SIG-M5 treated with dmso at 0.1 percent for 504 hours (cell line): ENCODE results near the gene SESN1.
A peak's percentile ranks its signal among the peaks of the same experiment; 100 is the strongest.
"Not testable (repeated sequence)": the region's sequence is repeated elsewhere in the genome, so short reads cannot be mapped to it uniquely, and the experiment has no call there.

Experiments
- DNase-seq: peaks from one replicate; lab custom pipeline; 2025; ENCODE audit not compliant: unreplicated experiment; lab: John Stamatoyannopoulos, UW

SESN1 gene

GRCh38 chr6:109095036-109095834, 589 bp upstream of the SESN1 start, which contains the start of gene CEP57L1:
CEP57L1 (plus strand) TSS chr6:109095507; CDS start chr6:109145222, 49,715 bp downstream.
- peak; percentile 93 for DNase-seq

DNA sequence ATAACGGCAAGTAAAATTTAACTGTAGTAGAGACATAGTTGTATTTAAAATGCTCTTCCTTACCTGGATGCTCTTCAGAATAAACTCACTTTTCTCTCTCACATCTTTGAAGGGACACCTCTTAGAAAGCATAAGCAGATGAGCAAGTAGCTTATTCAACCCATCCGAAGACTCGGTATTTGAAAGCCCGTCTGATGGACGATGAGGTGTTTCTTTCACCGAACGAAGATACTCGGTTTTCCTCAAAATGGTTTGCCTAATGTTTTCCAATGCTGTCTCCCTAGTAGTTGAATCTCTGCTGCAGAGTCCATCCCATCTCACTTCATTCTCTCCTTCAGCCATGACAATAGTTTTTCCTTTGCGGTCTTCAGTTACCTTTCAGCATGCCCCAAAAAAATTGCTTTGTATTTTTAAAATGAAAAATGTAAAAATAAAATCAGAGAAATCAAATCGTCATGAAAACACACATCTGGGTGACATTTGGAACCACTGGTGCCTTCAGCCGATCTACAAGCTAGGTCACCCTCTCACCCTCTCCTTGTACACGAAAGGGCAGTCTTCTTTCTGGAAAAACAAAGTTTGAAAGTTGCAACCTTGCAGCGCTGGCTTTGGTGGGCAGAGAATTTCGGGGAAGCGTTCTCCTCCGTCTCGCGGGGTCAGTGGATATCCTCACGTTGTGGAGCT, 772 bp downstream of the SESN1 start:
- no peak for DNase-seq

- DNase-seq, result no peak
Observed at GRCh38 chr6:109092074-109092473, 2.6 kb downstream of the SESN1 start.

DNA sequence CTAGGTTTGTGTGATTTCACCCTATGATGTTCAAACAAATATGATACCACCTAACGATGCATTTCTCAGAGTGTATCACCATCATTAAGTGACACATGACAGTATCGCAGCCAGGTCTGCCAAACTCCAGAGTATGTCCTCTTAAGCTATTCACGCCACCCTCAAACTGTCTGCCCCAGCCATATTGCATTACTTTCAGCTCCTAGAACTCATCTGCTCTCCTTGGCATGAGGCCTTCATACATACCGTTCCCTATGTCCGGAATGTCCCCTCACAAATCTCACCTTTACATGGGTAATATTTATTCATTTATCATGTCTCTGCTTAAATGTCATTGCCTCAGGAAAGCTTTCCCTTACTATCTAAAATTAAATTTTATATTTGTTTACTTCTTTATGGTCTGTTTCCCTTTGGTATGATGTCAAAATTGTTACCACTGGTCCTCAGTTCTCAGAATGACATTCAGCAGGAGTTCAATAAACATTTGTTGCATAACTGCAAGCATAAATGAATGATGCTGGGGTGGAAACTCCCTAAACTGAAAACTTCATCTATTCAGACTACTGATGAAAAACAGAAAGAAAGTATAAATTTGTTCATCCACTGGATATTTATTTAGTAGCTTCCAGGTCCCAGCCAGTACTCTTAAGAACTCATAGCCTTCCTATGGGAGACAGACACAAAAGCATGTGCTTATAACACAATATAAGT, 3.2 kb downstream of the SESN1 start:
- no peak for DNase-seq

GRCh38 chr6:109088995-109089394, 5.7 kb downstream of the SESN1 start:
- no peak for DNase-seq

DNA sequence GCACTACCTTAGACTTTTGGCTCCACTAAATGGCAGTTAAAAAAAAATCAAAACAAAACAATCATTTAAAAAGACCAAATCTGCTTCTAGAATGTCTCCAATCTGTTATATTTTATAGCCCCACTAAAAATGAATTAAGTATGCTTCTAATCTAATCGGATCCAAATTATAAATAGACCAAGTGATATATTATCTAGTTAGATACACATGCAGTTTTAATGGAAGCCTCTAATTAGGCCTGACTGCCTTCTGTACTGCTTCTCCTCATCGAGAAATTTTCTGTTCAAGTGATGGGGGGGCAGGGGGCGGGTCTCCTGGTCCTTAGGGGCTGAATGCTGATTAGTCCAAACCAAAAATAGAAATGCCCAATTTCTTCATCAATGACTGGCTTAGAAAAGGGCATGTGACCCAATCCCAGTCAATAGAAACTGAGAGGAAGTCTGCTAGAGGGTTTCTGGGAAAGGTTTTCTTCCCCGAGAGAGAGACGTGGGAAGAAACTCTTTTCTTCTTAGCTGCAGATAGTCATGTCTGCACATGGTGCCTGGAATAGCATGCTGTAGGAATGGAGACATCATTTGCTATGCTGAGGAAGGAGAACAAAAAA, 6.9 kb downstream of the SESN1 start:
- DNase-seq, result no peak

DNA sequence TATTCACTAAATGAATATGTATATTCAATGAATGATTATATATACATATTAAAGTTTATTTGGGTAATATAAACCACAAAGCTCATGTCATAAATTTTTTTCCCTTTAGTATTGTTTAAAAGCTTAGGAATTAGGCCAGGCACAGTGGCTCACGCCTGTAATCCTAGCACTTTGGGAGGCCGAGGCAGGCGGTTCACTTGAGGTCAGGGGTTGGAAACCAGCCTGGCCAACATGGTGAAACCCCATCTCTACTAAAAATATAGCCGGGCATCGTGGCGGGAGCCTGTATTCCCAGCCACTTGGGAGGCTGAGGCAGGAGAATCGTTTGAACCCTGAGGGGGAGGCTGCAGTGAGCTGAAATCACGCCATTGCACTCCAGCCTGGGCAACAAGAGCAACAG, 10.5 kb downstream of the SESN1 start:
- not testable (repeated sequence) for DNase-seq

DNA sequence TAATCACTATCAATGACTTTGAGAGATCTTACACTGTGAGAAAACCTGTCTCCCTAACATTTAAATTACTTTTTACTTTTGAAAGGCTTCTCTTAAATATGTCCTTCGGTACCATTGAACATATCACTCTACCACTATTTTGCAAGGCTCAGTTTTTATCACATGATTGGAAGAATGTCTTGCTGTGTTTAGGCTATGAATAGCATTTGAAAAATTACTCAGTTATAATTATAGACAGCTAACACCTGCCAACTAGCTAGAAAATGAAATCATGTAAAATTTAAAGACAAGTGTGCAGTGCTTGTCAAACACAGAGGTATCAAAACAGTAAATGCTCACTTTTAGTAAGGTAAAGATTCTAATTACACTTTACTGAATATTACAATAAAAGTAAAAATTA, 11.0 kb downstream of the SESN1 start:
- no peak for DNase-seq

GRCh38 chr6:109082188-109082577, 12.5 kb downstream of the SESN1 start:
- peak; percentile 75 for DNase-seq

GRCh38 chr6:109081516-109082187, 13.0 kb downstream of the SESN1 start:
- no peak for DNase-seq

DNA sequence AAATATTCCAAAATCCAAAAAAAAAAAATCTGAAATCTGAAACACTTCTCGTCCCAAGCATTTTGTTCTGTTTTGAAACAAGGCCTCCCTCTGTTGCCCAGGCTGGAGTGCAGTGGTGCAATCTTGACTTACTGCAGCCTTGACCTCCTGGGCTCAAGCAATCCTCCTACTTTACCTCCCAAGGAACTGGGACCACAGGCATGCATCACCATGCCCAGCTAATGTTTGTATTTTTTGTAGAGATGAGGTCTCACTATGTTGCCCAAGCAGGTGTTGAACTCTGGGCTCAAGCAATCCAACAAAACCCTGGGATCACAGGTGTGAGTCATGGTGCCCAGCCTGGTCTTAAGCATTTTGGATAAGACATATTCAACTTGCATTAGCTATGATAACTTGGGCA, 13.6 kb downstream of the SESN1 start:
- no peak for DNase-seq

- DNase-seq, result peak; percentile 68
Observed at GRCh38 chr6:109079981-109080380, 14.7 kb downstream of the SESN1 start.

- DNase-seq, result no peak
Observed at GRCh38 chr6:109076377-109076776, 18.3 kb downstream of the SESN1 start.

DNA sequence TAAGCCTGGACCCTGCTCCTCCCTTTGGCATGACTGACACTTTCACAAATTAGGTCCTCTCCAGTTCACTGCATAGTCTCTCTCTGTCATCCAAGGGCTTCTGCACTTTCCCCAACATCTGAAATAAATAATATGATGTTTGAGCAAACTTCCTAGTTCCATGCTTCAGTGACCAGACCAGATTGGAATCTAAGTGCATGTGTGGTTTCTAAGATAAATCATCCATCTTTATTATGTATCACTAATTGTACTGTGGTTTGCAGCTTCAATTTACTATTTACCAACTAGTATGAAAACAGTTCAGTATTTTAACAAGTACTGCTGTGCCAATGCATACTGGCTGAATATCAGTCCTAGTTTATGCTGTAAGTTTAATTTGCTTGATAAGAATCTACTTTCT, 18.7 kb downstream of the SESN1 start:
- no peak for DNase-seq

DNA sequence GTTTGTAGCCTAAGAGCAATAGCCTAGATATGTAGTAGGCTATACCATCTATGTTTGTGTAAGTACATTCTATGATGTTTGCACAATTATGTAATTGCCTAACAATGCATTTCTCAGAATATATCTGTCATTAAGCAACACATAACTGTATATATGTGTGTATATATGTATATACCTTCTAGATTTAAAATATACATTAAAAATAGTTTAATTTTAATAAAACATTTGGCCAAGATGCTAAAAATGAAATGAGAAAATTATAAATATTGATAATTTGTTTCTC, 20.6 kb downstream of the SESN1 start:
- DNase-seq, result no peak

GRCh38 chr6:109073344-109074132, 21.1 kb downstream of the SESN1 start:
- DNase-seq, result peak; percentile 74

DNA sequence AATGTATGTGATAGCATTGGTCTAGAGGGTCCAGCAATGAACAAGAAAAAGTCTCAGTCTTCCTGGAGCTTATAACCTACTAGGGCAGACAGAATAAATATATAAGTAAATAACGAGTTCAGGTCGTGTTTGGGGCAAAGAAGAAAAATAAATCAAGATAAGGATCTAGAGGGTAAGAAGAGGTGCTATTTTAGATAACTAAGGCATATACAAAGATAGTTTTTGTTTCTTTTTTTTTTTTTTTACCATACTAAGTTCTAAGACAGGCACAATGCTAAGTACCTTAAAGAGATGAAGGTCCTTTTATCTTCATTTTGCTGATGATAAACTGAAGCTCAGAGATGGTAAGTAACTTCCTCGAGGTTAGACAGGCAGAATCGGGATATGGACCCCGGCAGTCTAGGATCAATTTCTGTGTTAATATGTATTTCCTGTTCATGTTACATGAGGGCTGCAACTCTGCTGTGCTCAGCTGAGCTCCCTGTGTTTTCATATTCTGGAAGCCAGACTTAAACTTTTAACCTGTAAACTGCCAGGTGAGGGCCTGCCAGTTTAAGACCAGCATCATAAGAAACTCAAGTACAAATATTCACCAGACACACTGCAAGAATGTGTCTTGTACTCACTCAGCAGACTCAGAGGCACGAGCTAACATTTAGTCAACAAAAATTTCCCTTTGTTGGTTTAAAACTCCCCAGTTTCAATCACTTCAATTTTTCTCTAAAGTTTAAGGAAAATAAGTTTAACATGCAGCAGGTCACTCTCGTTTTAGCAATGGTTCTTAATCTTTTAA, 23.3 kb downstream of the SESN1 start:
- no peak for DNase-seq

- no peak for DNase-seq
Observed at GRCh38 chr6:109069746-109070145, 24.9 kb downstream of the SESN1 start.

GRCh38 chr6:109062767-109063352, 31.8 kb downstream of the SESN1 start:
- no peak for DNase-seq
